EL (cell line): Measurements from ENCODE around the gene SHROOM2.
"Not testable (repeated sequence)": the region's sequence is repeated elsewhere in the genome, so short reads cannot be mapped to it uniquely, and the experiment has no call there.

Experiments
- DNase-seq: peaks from one replicate; pipeline ENCODE4 v3.0.0-alpha.2; 2016

SHROOM2 gene

GRCh38 chrX:9842541-9842940, 56.3 kb downstream of the SHROOM2 start:
- no peak for DNase-seq

DNA sequence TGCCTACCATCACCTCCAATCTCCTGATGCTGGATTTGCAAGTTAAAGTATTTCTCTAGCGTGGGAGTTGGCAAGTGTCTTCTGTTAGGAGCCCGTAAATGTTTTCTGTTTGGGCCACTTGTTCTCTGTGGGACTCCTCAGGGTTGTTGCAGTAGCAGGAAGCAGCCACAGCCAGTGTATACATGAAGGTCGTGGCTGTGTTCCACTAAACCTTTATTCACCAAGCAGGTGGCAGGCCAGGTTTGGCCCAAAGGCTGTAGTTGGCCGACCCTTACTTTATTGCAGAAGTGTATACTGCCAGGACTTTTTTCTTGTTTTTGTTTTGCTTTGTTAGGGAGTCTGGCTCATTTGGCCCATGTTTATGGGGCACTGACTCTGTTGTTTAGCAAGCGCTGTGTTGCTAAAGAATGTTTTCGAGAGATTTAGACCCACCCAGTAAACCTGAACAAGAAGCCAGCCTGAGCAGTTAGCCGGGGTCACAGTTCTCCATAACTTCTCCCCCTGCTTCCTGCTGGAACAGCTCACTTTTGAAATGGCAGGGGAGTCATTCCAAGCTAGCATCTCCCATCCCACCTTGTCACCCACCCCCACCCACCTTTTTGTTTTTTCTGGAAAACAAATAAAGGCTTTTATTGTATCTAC, 58.8 kb downstream of the SHROOM2 start:
- DNase-seq, result no peak

DNA sequence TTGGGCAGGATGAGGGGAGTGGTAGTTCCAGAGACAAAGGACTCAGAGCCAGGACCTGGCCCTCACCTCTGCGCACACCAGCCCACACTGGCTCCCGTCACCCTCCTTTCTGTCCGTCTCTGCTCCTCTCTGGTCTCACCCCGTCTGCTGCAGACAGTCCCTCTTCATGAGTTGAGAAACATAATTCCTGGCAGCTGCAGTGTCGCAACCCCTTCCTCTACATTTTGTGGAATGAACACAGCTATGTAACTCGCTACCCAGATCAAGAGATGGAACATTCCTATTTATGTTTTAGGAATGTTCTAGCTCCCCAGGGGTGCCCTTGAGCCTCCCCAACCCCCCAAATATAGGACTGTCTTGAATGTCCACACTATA, 59.3 kb downstream of the SHROOM2 start:
- DNase-seq, result peak; percentile 4

GRCh38 chrX:9846631-9847030, 60.4 kb downstream of the SHROOM2 start:
- DNase-seq, result no peak

DNA sequence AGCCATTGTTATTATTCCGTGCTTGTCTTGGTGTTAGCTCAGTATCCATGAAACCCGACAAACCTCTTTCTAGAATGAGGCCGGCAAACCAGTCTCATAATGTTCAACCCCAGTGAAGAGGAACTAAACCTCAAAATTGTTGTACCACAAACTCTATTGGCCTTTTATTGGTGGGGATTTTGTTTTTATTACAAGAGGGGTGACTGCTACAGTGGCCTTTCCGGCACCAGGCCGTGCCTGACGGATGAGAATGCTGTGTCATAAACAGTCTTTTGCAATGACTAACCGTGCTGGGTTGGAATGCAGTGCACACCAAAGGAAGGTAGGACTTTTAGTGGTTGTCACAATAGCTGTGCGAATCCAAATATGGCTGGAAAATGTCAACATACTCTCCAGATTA, 60.8 kb downstream of the SHROOM2 start:
- DNase-seq, result peak; percentile 79

GRCh38 chrX:9848718-9849479, 62.7 kb downstream of the SHROOM2 start:
- DNase-seq, result no peak

DNA sequence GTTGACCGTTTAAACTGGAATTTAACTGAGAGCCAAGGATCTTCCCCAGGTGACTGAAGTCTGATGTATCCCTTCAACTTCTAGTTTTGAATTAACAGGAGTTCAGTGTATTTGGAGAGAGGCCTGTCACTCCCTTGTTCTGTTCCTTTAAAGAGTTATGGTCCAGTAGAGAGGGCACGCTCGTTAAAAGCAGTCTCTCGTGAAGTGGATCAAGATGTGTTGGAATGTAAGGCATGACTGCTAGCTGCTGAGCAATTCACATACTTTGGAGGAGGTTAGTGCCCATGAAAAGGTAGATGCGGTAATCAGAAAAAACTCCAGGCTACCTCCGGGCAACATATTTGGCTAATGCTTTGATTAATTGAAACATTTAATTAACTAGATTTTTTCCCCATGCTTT, 65.7 kb downstream of the SHROOM2 start:
- DNase-seq, result no peak

DNA sequence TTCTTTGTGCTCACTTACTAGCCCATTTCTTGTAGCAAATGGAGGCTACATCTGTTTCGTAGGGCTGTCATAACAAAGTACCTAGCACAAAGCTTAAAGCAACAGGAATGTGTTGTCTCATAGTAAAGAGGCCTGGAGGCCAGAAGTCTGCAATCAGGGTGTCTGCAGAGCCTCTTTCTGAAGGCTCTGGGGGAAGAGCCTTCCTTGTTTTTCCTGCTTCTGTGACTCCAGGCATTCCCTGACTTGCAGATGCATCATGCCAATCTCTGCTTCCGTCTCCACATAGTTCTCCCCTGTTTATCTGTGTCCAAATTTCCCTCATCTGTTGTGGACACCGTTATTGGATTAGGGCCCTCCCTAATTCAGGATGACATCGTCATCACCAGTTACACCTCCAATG, 67.1 kb downstream of the SHROOM2 start:
- no peak for DNase-seq

GRCh38 chrX:9855561-9856283, 69.5 kb downstream of the SHROOM2 start:
- DNase-seq, result no peak

DNA sequence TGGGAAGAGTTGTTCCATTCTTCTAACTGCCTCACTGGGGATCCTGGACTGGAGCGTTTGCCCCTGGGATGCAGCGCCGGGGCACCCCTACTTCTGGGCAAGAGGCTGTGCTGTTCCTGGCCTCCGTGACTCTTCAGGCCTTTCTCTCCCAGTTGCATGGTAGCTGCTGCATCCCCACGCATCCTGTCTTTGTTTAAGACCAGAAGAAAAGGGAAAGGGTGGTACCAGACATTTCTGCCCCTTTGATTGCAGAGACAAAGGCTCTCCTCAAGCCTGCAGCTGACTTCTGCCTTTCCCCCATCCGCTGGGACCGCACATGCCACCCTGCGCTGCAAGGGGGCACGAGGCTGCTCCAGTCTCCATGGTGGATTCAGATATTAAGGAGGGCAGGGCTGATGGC, 70.4 kb downstream of the SHROOM2 start:
- DNase-seq, result no peak

- DNase-seq, result no peak
These were observed 71.6 kb downstream of the SHROOM2 start for GRCh38 chrX:9857575-9858474.

DNA sequence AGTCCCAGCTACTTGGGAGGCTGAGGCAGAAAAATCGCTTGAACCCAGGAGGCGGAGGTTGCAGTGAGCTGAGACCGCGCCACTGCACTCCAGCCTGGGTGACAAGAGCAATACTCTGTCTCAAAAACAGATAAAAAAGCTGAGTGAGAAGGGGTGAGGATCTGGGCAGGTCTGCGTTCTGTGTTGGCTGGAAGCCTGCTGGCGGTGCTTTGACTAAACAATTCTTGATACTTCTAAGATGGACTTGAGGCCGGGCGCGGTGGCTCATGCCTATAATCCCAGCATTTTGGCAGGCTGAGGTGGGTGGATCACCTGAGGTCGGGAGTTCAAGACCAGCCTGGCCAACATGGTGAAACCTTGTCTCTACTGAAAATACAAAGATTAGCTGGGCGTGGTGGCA, 72.5 kb downstream of the SHROOM2 start:
- not testable (repeated sequence) for DNase-seq

GRCh38 chrX:9859711-9860555, 73.7 kb downstream of the SHROOM2 start:
- peak; percentile 56 for DNase-seq

DNA sequence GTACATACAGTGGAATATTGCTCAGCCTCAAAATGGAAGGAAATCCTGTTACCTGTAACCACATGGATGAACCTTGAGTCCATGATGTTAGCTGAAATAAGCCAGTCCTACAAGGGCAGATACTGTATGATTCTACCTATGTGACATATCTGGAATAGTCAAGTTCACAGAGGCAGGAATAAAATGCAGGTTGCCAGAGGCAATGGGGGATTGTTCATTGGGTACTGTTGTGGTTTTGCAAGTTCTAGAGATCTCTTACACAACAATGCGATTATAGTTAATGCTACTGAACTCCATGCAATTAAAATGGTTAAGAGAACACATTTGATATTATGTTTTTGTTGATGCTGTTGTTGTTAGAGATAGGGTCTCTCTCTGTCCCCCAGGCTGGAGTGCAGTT, 74.6 kb downstream of the SHROOM2 start:
- no peak for DNase-seq

GRCh38 chrX:9861711-9862110, 75.5 kb downstream of the SHROOM2 start:
- no peak for DNase-seq

DNA sequence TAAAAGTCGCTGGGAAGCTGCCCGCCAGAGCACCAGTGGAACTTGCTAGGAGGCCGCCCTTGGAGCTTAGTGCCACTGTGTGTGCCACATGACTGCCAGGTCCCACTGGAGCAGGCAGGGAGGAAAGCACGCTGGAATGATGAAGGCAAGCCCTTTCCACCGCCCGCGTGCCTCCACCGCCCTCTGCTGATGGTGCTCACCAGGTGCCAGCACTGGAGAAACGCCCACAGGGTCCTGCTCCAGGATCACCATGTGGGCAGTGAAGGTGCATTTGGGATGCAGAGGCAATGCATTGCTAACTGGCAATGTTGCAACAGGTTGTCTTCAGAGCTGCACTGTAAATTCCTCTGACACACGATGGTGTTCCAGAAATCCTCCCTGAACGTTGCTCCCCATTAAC, 76.3 kb downstream of the SHROOM2 start:
- DNase-seq, result no peak

- DNase-seq, result no peak
These were observed 76.7 kb downstream of the SHROOM2 start for GRCh38 chrX:9862953-9863352.

DNA sequence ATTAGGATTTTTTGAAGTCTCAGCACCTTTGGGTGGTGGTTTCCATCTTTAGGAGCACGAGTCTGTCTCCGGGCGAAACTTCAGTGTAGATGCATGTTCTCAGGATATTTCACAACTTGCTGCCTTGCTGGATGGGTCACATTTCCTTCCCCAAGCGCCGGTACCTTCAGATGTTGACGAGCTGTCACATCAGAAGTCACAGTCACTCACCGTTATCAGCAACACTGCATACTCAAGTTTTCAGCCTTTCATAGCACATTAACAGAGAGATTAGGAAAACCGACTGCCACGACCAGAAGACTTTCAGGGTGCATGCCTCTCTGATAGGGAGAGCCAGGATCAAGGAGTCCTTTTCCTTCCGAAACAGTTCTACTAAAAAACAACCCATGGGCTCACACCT, 77.8 kb downstream of the SHROOM2 start:
- no peak for DNase-seq

DNA sequence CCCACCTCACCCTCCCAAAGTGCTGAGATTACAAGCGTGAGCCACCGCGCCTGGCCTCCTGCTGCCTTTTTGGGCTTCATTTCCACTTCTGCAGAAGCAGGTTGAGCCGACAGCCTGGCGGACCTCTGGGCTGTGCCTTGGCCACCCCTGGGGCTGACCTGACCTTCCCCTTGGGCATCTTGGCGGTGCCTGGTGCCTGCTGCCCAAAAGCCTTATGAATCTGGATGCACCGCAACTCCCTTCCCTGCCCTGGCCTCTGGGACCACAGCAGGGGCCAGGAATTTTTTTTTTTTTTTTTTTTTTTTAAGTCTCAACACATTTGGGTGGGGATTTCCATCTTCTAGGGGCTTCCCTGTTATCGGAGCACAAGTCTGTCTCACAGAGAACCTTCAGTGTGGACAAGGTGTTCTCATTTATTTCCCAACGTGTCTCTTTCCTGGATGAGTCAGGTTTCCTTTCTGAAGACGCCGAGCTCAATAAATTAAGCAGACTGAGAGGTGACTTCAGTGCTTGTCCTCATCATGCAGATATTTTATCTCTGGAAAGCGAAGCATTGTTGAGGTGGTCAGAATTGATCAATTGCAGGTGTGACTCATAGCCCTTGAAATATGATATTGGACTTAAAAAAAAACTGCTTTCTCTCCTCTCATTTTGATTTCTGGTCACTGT, 79.7 kb downstream of the SHROOM2 start:
- no peak for DNase-seq

GRCh38 chrX:9866633-9867032, 80.4 kb downstream of the SHROOM2 start:
- no peak for DNase-seq

DNA sequence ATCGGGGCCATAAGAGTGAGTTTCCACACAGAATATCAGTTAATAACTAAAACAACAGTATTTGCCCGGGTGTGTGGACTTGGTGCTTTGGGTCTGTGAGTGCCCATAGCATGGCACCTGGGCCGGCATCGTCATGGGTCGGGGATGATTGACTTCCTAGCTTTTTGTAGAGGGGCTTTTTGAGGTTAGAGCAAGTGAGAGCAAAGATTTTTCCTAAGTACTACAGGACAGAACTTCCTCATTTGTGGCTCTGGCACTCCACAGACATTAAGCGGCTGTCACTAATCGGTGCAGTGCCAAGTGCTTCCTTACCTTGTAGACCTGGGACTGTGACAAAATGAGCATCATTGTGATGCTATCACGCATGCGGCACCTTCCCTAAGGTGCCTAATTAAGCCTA, 81.0 kb downstream of the SHROOM2 start:
- no peak for DNase-seq

DNA sequence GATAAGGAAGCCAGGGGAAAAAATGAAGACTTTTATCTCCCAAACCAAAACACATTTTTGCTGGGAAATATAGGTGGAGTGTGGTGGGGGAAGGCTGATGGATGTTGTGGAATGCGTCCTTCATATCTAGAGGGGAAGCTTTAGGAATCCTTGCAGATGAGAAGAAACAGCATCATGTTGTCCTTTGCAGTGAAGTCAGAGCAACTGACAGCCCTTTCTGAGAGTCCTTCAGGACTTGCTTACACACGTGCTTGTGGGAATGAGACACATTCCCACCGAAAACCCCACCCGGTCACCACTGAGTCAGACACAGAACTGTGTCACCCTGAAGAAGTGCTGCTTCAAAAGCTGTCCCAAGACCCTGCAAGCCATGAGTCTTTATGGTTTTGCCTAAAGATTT, 81.5 kb downstream of the SHROOM2 start:
- no peak for DNase-seq
